Measurements from ENCODE around the gene DGKB.

Gene DGKB

GRCh38 chr7:14807507-14807906 is 95.0 kb downstream of the DGKB start:
- TF ChIP-seq YY1 (IDR thresholded peaks at IDR 0.05; ENCODE audit: insufficient read depth, insufficient read length), result no peak
- no peak for TF ChIP-seq SUZ12 (IDR thresholded peaks at IDR 0.05; ENCODE audit: extremely low read depth, insufficient read depth, insufficient read length)
- TF ChIP-seq ZNF274 (IDR thresholded peaks at IDR 0.05; ENCODE audit: low read depth, low read length), result no peak
- Histone ChIP-seq H3K9me3 (ENCODE audit: insufficient read depth, low read length) (no peaks in the 10 kb centered on the region), H3K4me1 (ENCODE audit: insufficient read depth, insufficient read length) (no peaks in the 10 kb centered on the region), H3K36me3 (ENCODE audit: insufficient read depth, insufficient read length, low read length) (no peaks in the 10 kb centered on the region), H3K9ac (ENCODE audit: insufficient read length, low read depth) (no peak overlapping the region), H3K27me3 (ENCODE audit: insufficient read depth, insufficient read length) (no peaks in the 10 kb centered on the region), H3K4me3 (ENCODE audit: insufficient read length, low read depth) (no peak overlapping the region)
- no peak for DNase-seq (ENCODE audit: low read depth, low spot score)

DNA sequence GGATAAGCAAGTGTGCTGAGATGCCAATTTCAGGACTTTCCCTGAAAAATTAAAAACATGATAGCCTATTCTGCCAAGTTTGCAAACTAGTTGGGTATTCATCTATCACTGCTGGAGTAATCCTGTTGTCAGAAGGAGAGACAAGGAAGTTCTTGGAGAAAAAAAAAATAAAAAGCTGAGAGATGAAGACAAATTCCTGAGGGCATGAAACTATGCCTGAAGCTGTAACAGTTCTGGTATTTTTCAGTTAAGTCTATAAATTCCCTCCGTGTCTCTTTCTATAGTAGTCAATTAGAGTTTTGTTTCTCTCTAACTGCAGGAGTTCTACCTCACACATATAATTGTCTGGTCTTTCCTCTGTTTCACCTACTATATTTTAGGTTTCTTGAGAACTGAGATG is 95.7 kb downstream of the DGKB start:
- H3K27me3 ChIP-seq (ENCODE audit: insufficient read depth, insufficient read length), result no peaks in the 10 kb centered on the region
- no peak overlapping the region for H3K4me3 ChIP-seq (ENCODE audit: insufficient read length, low read depth)
- TF ChIP-seq YY1 (IDR thresholded peaks at IDR 0.05; ENCODE audit: insufficient read depth, insufficient read length) (no peak), SUZ12 (IDR thresholded peaks at IDR 0.05; ENCODE audit: extremely low read depth, insufficient read depth, insufficient read length) (no peak), ZNF274 (IDR thresholded peaks at IDR 0.05; ENCODE audit: low read depth, low read length) (no peak)
- H3K4me1 ChIP-seq (ENCODE audit: insufficient read depth, insufficient read length), result no peaks in the 10 kb centered on the region
- no peaks in the 10 kb centered on the region for H3K36me3 ChIP-seq (ENCODE audit: insufficient read depth, insufficient read length, low read length)
- no peak for DNase-seq (ENCODE audit: low read depth, low spot score)
- H3K9ac ChIP-seq (ENCODE audit: insufficient read length, low read depth), result no peak overlapping the region
- H3K9me3 ChIP-seq (ENCODE audit: insufficient read depth, low read length), result no peaks in the 10 kb centered on the region

DNA sequence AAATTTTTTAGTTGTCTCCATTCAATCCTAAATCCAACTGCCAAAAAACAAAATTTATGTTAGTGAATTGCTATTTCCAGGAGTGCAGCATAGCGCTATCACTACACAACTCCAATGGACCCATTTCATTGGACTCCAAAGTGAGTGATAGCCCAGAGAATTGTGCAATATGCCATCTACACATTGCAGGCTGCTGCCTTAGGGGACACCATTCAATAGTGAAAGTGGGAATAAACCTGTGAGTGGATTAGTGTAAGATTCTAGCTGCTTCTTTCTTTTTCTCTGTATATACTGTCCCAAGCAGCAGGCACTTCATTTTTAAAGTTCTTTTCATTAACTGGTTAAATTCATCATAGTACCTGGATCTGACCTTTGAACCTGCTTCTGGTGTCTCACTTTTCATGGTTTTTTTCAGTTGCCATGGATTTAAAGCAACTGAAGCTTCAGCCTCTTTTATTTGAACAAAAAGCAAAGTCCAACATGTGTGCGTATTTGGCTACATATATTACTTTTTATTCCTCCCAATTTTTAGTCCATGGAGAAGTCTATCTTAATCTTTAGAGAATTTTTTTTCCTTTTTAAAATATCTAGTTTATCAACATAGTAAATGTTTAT is 97.3 kb downstream of the DGKB start:
- H3K27me3 ChIP-seq (ENCODE audit: insufficient read depth, insufficient read length), result no peaks in the 10 kb centered on the region
- DNase-seq (ENCODE audit: low read depth, low spot score), result no peak
- H3K4me3 ChIP-seq (ENCODE audit: insufficient read length, low read depth), result no peak overlapping the region
- no peaks in the 10 kb centered on the region for H3K4me1 ChIP-seq (ENCODE audit: insufficient read depth, insufficient read length)
- no peaks in the 10 kb centered on the region for H3K9me3 ChIP-seq (ENCODE audit: insufficient read depth, low read length)
- no peak overlapping the region for H3K9ac ChIP-seq (ENCODE audit: insufficient read length, low read depth)
- no peak for TF ChIP-seq ZNF274 (IDR thresholded peaks at IDR 0.05; ENCODE audit: low read depth, low read length)
- TF ChIP-seq YY1 (IDR thresholded peaks at IDR 0.05; ENCODE audit: insufficient read depth, insufficient read length), result no peak
- no peak for TF ChIP-seq SUZ12 (IDR thresholded peaks at IDR 0.05; ENCODE audit: extremely low read depth, insufficient read depth, insufficient read length)
- H3K36me3 ChIP-seq (ENCODE audit: insufficient read depth, insufficient read length, low read length), result no peaks in the 10 kb centered on the region

DNA sequence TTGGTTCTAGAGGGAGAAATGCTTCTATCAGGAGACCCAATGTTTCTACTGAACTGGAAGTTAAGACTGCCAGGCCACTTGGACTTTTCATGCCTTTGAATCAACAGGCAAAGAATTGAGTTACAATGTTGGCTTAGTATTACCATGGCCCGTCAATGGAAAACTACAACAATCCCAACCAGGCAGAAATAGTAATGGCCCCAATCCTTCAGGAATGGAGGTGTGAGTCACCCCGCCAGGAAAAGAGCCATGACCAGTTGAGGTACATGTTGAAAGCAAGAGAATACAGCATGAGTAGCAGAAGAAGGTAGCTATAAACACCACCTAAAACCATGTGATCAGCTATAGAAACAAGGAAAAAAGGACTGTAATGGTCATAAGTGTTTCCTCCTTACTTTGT is 101.9 kb downstream of the DGKB start:
- TF ChIP-seq ZNF274 (IDR thresholded peaks at IDR 0.05; ENCODE audit: low read depth, low read length) (no peak), YY1 (IDR thresholded peaks at IDR 0.05; ENCODE audit: insufficient read depth, insufficient read length) (no peak), SUZ12 (IDR thresholded peaks at IDR 0.05; ENCODE audit: extremely low read depth, insufficient read depth, insufficient read length) (no peak)
- no peak for DNase-seq (ENCODE audit: low read depth, low spot score)
- Histone ChIP-seq H3K27me3 (ENCODE audit: insufficient read depth, insufficient read length) (no peaks in the 10 kb centered on the region), H3K4me1 (ENCODE audit: insufficient read depth, insufficient read length) (no peaks in the 10 kb centered on the region), H3K9me3 (ENCODE audit: insufficient read depth, low read length) (no peaks in the 10 kb centered on the region), H3K9ac (ENCODE audit: insufficient read length, low read depth) (no peak overlapping the region), H3K36me3 (ENCODE audit: insufficient read depth, insufficient read length, low read length) (no peaks in the 10 kb centered on the region), H3K4me3 (ENCODE audit: insufficient read length, low read depth) (no peak overlapping the region)

DNA sequence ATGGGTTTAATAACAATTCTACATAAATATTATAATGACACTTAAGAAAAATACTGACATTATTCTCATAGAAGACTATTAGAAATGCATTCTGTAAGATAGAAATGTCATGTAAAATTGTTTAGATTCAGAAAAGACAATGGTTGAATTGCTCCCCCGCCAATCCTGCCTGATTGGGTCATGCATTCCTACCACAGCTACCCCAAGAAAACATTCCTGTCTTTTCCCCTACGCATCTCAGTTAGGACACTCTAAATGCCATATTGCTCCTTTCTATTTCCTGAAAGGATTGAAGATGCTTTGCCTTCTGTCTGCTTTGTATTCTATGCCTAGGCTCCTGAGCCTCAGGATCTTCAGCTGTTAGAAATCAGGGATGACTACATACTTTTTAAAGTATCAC is 109.4 kb downstream of the DGKB start:
- H3K4me3 ChIP-seq (ENCODE audit: insufficient read length, low read depth), result no peak overlapping the region

DNA sequence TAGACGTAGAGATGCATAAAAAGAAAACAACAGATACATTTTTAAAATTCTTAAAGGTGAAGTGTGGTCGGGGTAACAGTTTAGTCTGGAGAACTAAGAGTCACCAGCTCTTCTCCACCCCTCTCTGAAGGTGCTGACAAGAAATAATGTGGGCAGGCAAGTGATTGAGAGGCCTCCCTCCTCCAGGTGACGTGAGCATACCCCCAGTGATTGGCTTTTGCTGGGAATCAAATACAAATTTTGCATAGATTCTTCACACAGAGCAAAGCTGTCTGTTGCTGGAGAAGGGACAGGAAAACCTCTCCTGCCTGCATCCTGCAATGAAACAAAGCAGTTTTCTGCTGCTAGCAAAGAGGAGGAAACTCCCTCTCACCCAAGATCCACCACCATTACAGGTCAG is 115.0 kb downstream of the DGKB start:
- H3K9me3 ChIP-seq (ENCODE audit: insufficient read depth, low read length), result no peaks in the 10 kb centered on the region
- H3K9ac ChIP-seq (ENCODE audit: insufficient read length, low read depth), result no peak overlapping the region
- H3K4me3 ChIP-seq (ENCODE audit: insufficient read length, low read depth), result no peak overlapping the region
- no peaks in the 10 kb centered on the region for H3K4me1 ChIP-seq (ENCODE audit: insufficient read depth, insufficient read length)
- H3K36me3 ChIP-seq (ENCODE audit: insufficient read depth, insufficient read length, low read length), result no peaks in the 10 kb centered on the region
- DNase-seq (ENCODE audit: low read depth, low spot score), result no peak
- TF ChIP-seq YY1 (IDR thresholded peaks at IDR 0.05; ENCODE audit: insufficient read depth, insufficient read length) (no peak), ZNF274 (IDR thresholded peaks at IDR 0.05; ENCODE audit: low read depth, low read length) (no peak), SUZ12 (IDR thresholded peaks at IDR 0.05; ENCODE audit: extremely low read depth, insufficient read depth, insufficient read length) (no peak)
- H3K27me3 ChIP-seq (ENCODE audit: insufficient read depth, insufficient read length), result no peaks in the 10 kb centered on the region

More for the DNA sequence above, 109.4 kb downstream of the DGKB start:
- no peak for TF ChIP-seq ZNF274 (IDR thresholded peaks at IDR 0.05; ENCODE audit: low read depth, low read length)
- TF ChIP-seq SUZ12 (IDR thresholded peaks at IDR 0.05; ENCODE audit: extremely low read depth, insufficient read depth, insufficient read length), result no peak
- TF ChIP-seq YY1 (IDR thresholded peaks at IDR 0.05; ENCODE audit: insufficient read depth, insufficient read length), result no peak
- Histone ChIP-seq H3K9me3 (ENCODE audit: insufficient read depth, low read length) (no peaks in the 10 kb centered on the region), H3K9ac (ENCODE audit: insufficient read length, low read depth) (no peak overlapping the region), H3K4me1 (ENCODE audit: insufficient read depth, insufficient read length) (no peaks in the 10 kb centered on the region), H3K36me3 (ENCODE audit: insufficient read depth, insufficient read length, low read length) (no peaks in the 10 kb centered on the region), H3K27me3 (ENCODE audit: insufficient read depth, insufficient read length) (no peaks in the 10 kb centered on the region)
- DNase-seq (ENCODE audit: low read depth, low spot score), result no peak

DNA sequence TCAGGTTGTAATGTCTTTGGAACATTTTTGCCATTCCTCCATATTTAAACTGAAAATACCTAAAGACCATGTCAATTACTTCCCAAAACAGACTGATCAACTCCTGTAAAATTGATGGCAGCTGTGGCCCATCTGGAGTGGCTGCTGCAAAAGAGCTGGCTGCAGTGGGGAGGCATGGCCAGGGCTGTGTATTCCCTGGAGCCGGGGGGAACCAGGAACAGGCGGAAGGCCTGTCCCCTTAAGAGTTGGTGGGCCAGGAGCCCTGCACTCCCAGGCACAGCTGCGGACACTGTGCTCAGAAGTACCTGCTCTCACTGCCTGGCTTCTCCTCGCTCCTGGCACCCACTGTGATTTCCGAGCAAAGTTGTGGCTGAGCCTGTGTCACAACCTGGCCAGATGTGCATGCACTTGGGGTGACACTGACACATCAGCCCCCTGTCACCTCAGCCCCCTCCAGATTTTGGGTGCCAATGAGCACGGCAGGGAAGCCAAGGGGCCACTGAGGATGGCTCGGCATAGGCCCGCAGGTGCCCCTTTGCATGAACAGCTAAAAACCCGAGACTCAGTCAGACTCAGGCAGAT is 116.1 kb downstream of the DGKB start:
- H3K9ac ChIP-seq (ENCODE audit: insufficient read length, low read depth), result no peak overlapping the region
- H3K36me3 ChIP-seq (ENCODE audit: insufficient read depth, insufficient read length, low read length), result no peaks in the 10 kb centered on the region
- no peak overlapping the region for H3K4me3 ChIP-seq (ENCODE audit: insufficient read length, low read depth)
- DNase-seq (ENCODE audit: low read depth, low spot score), result no peak
- no peaks in the 10 kb centered on the region for H3K4me1 ChIP-seq (ENCODE audit: insufficient read depth, insufficient read length)
- TF ChIP-seq YY1 (IDR thresholded peaks at IDR 0.05; ENCODE audit: insufficient read depth, insufficient read length) (no peak), SUZ12 (IDR thresholded peaks at IDR 0.05; ENCODE audit: extremely low read depth, insufficient read depth, insufficient read length) (no peak), ZNF274 (IDR thresholded peaks at IDR 0.05; ENCODE audit: low read depth, low read length) (no peak)
- H3K27me3 ChIP-seq (ENCODE audit: insufficient read depth, insufficient read length), result no peaks in the 10 kb centered on the region
- no peaks in the 10 kb centered on the region for H3K9me3 ChIP-seq (ENCODE audit: insufficient read depth, low read length)

All from NT2/D1 (cell line).